Tibial artery (tissue), 4 donors: Measurements from ENCODE around the gene GNA12.

Experiments used
- DNase-seq, 2 donors: peaks; one replicate each; pipeline ENCODE4 v3.0.0-alpha.2; 2019
- H3K27ac ChIP-seq, 2 donors: fragments of 200-600 bp; sonication (generic) in 1 of 2; 1 replicate in 1 of 2; 2 replicates in 1 of 2; pipeline ENCODE4 v1.5.1; 2018 to 2019; ENCODE audit warnings: mild to moderate bottlenecking in 1 of 2
- H3K27me3 ChIP-seq, 2 donors: fragments of 200-600 bp; sonication (generic) in 1 of 2; one replicate each; pipeline versions ENCODE4 v1.5.1 to v1.6.0; 2016 to 2019
- H3K36me3 ChIP-seq, 3 donors: fragments of 200-600 bp; sonication (generic) in 2 of 3; one replicate each; pipeline ENCODE4 v1.5.1; 2016 to 2019; ENCODE audit warnings: mild to moderate bottlenecking in 2 of 3
- H3K4me1 ChIP-seq, 4 donors: fragments of 200-600 bp; sonication (generic) in 2 of 4; 1 replicate in 3 of 4; 2 replicates in 1 of 4; pipeline ENCODE4 v1.5.1; 2016 to 2019
- H3K4me3 ChIP-seq, 2 donors: fragments of 200-600 bp; sonication (generic) in 1 of 2; 1 replicate in 1 of 2; 2 replicates in 1 of 2; pipeline ENCODE4 v1.5.1; 2018 to 2019; ENCODE audit warnings: mild to moderate bottlenecking in 2 of 2
- H3K9me3 ChIP-seq, 3 donors: fragments of 200-600 bp; sonication (generic) in 1 of 3; one replicate each; pipeline ENCODE4 v1.5.1; 2016 to 2019
- CTCF ChIP-seq, 2 experiments: fragments of 200-600 bp in 1 of 2; fragments of 450-650 bp in 1 of 2; IDR thresholded peaks; one replicate each; pipeline ENCODE4 v1.5.1; 2017 to 2019; ENCODE audit warnings: antibody characterized with exemption in 2 of 2, mild to moderate bottlenecking in 1 of 2, moderate library complexity in 1 of 2
- intact Hi-C: fragments of 100-400 bp; cut with DNase I; formaldehyde crosslinking; loops from one replicate; pipeline ENCODE4 v1.15.0; 2023; ENCODE audit warnings: low total_unique reads

GNA12 gene

GRCh38 chr7:2710901-2711551 is 133.1 kb downstream of the GNA12 start:
- Histone ChIP-seq H3K27me3 (no peaks in the 10 kb centered on the region), H3K27ac (no peak overlapping the region)
- intact Hi-C loops: loop anchor here (5.0 kb wide), 1 partner anchor 39 kb away; no protein-coding TSS in a partner anchor

DNA sequence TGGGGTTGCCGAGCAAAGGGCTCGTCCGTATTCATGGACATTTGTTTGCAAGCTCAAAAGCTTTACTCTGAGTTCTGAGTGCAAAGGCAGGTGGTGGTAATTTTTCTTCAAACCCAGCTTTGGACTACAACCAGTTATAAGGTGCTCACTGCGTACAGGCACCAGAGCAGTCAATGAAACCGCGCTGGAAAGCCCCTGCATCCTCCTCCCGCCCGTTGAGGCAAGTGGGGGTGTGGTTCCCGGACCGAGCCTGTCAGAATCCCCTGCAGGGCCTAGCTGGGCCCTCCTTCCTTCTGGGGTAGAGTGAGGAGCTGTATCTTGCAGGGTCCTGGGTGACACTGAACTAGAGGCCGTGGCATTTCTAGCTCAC is 133.8 kb downstream of the GNA12 start:
- peaks cover 0 to 11% (median 3%) of the 10 kb centered on the region in 3 donors for H3K36me3 ChIP-seq
- no peak overlapping the region for H3K4me3 ChIP-seq
- intact Hi-C loops: loop anchor here (5.0 kb wide), 1 partner anchor 38 kb away; no protein-coding TSS in a partner anchor
- TF ChIP-seq CTCF (IDR thresholded peaks at IDR 0.05): no peak
- H3K27ac ChIP-seq: no peak overlapping the region
- H3K9me3 ChIP-seq: no peaks in the 10 kb centered on the region
- no peaks in the 10 kb centered on the region for H3K27me3 ChIP-seq
- no peak for DNase-seq
- H3K4me1 ChIP-seq: peaks cover 0 to 7% (median 0%) of the 10 kb centered on the region in 4 donors

More at GRCh38 chr7:2710901-2711551, 133.1 kb downstream of the GNA12 start:
- no peak for DNase-seq
- Histone ChIP-seq H3K9me3 (no peaks in the 10 kb centered on the region), H3K36me3 (peaks cover 0 to 14% (median 3%) of the 10 kb centered on the region in 3 donors), H3K4me1 (peaks cover 0 to 7% (median under 1%) of the 10 kb centered on the region in 4 donors), H3K4me3 (no peak overlapping the region)
- no peak for TF ChIP-seq CTCF (IDR thresholded peaks at IDR 0.05)

GRCh38 chr7:2709553-2710285 is 134.4 kb downstream of the GNA12 start:
- intact Hi-C loops: loop anchor here (5.0 kb wide), 1 partner anchor 37 kb away; no protein-coding TSS in a partner anchor
- Histone ChIP-seq H3K4me1 (peaks cover 0 to 7% (median 0%) of the 10 kb centered on the region in 4 donors), H3K9me3 (no peaks in the 10 kb centered on the region), H3K27me3 (no peaks in the 10 kb centered on the region), H3K36me3 (peaks cover 0 to 11% (median 3%) of the 10 kb centered on the region in 3 donors), H3K4me3 (no peak overlapping the region), H3K27ac (no peak overlapping the region)
- peak; percentile 54 to 74 for TF ChIP-seq CTCF (IDR thresholded peaks at IDR 0.05)
- DNase-seq: peak in 1 of 2 donors; percentile 43

- Histone ChIP-seq H3K36me3 (peaks cover 0 to 11% (median 3%) of the 10 kb centered on the region in 3 donors), H3K4me3 (no peak overlapping the region), H3K27me3 (no peaks in the 10 kb centered on the region), H3K9me3 (no peaks in the 10 kb centered on the region), H3K27ac (no peak overlapping the region), H3K4me1 (peaks cover 0 to 7% (median 0%) of the 10 kb centered on the region in 4 donors)
- intact Hi-C loops: no loop called here
- DNase-seq: no peak
- no peak for TF ChIP-seq CTCF (IDR thresholded peaks at IDR 0.05)
These were observed 135.4 kb downstream of the GNA12 start for GRCh38 chr7:2708547-2709310.

DNA sequence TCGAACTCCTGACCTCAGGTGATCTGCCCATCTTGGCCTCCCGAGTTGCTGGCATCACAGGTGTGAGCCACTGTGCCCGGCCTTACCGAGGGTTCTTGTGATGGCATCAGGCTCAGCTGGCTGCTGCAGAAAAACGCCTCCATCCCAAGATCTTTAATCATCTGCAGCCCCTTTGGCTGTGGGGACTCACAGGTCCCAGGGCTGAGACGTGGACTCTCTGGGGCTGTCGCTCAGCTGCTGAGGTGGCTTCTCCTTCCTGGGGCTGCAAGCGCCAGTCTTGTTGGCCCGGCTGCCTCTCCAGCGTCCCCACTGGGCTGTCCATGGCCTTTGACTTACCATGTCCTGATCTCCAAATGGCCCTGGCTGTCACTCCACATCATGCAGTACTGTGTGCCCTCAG is 136.1 kb downstream of the GNA12 start:
- H3K27ac ChIP-seq: no peak overlapping the region
- H3K9me3 ChIP-seq: no peaks in the 10 kb centered on the region
- no peak for TF ChIP-seq CTCF (IDR thresholded peaks at IDR 0.05)
- H3K36me3 ChIP-seq: peaks cover 0 to 11% (median 3%) of the 10 kb centered on the region in 3 donors
- H3K4me1 ChIP-seq: peaks cover 0 to 7% (median 0%) of the 10 kb centered on the region in 4 donors
- intact Hi-C loops: no loop called here
- DNase-seq: no peak
- no peaks in the 10 kb centered on the region for H3K27me3 ChIP-seq
- H3K4me3 ChIP-seq: no peak overlapping the region
